H1 (cell line): ENCODE results near the gene GAB3. TPM values are rescaled to one million over a fixed set of nuclear protein-coding genes. Genes with fewer than 3 reads are reported as not detected.

Source experiments
- CTCF ChIA-PET: fragments of 300-600 bp; sonication (Branson Sonifier 250); formaldehyde crosslinking; loops from one replicate; lab custom pipeline; 2021; ENCODE audit not compliant: partially characterized antibody; lab: Charles Lee
- POLR2A ChIA-PET: fragments of 300-600 bp; sonication (Branson Sonifier 250); formaldehyde crosslinking; loops from one replicate; lab custom pipeline; 2021; ENCODE audit warnings: inconsistent platforms; ENCODE audit not compliant: partially characterized antibody; lab: Charles Lee
- DNase-seq, 2 experiments: peaks; one replicate each; pipeline versions ENCODE4 v3.0.0 to v3.0.0-alpha.2; 2010 to 2022; ENCODE audit warnings: low spot score in 2 of 2, low read depth in 1 of 2, mixed read lengths in 1 of 2
- FAIRE-seq: peaks from 2 replicates; lab custom pipeline; 2011; peaks lifted over from hg19 to GRCh38; lab: Jason Lieb, UNC
- H2AFZ ChIP-seq: 2 replicates; pipeline ENCODE4 v1.8.1; 2012; ENCODE audit warnings: low read length, inconsistent platforms
- H2AK5ac ChIP-seq: 2 replicates; pipeline ENCODE4 v1.6.1; 2013; ENCODE audit warnings: low read depth, low read length
- H2BK120ac ChIP-seq: replicated peaks from 2 replicates; pipeline ENCODE3; 2013; ENCODE audit warnings: low read depth, low read length, inconsistent platforms
- H2BK12ac ChIP-seq: 2 replicates; pipeline ENCODE4 v1.6.1; 2013; ENCODE audit warnings: low read depth, low read length
- H2BK15ac ChIP-seq: 2 replicates; pipeline ENCODE4 v1.6.1; 2013; ENCODE audit warnings: low read length
- H2BK20ac ChIP-seq: 2 replicates; pipeline ENCODE4 v1.6.1; 2013; ENCODE audit warnings: low read length
- H2BK5ac ChIP-seq: 2 replicates; pipeline ENCODE4 v1.6.1; 2013; ENCODE audit warnings: low read depth, low read length
- H3K14ac ChIP-seq: 2 replicates; pipeline ENCODE4 v1.6.1; 2013; ENCODE audit warnings: inconsistent platforms; ENCODE audit not compliant: insufficient read length
- H3K18ac ChIP-seq: 2 replicates; pipeline ENCODE4 v1.6.1; 2013; ENCODE audit warnings: low read length; ENCODE audit errors: extremely low read depth
- H3K23ac ChIP-seq: 2 replicates; pipeline ENCODE4 v1.6.1; 2013; ENCODE audit warnings: inconsistent platforms; ENCODE audit not compliant: insufficient read length
- H3K23me2 ChIP-seq: 2 replicates; pipeline ENCODE4 v1.6.1; 2013; ENCODE audit warnings: low read depth, low read length
- H3K27ac ChIP-seq: 2 replicates; pipeline ENCODE4 v1.6.1; 2011; ENCODE audit warnings: low read depth, low read length, inconsistent platforms
- H3K27me3 ChIP-seq, 4 experiments: replicated peaks in 1 of 4; 1 replicate in 1 of 4; 2 replicates in 3 of 4; pipeline versions ENCODE4 v1.6.1 to v1.8.1; 2011 to 2013; ENCODE audit warnings: low read length in 3 of 4, mild to moderate bottlenecking in 3 of 4, inconsistent platforms in 2 of 4, mixed read lengths in 2 of 4, moderate library complexity in 1 of 4; ENCODE audit not compliant: control insufficient read depth in 3 of 4, insufficient read depth in 3 of 4; ENCODE audit errors: extremely low read depth in 1 of 4
- H3K36me3 ChIP-seq, 4 experiments: 2 replicates each; pipeline versions ENCODE4 v1.6.1 to v1.8.1; 2011 to 2013; ENCODE audit warnings: mild to moderate bottlenecking in 4 of 4, low read length in 3 of 4, moderate library complexity in 2 of 4, control low read depth in 1 of 4, inconsistent platforms in 1 of 4; ENCODE audit not compliant: insufficient read depth in 4 of 4, control insufficient read depth in 2 of 4
- H3K4ac ChIP-seq: replicated peaks from 2 replicates; pipeline ENCODE3; 2013; ENCODE audit warnings: low read length, low read depth, mixed read lengths, inconsistent platforms; ENCODE audit not compliant: insufficient read length
- H3K4me1 ChIP-seq, 4 experiments: replicated peaks in 1 of 4; 1 replicate in 1 of 4; 2 replicates in 3 of 4; pipeline versions ENCODE4 v1.6.1 to v1.8.1; 2011 to 2013; ENCODE audit warnings: low read length in 3 of 4, inconsistent platforms in 2 of 4, mixed read lengths in 1 of 4; ENCODE audit not compliant: insufficient read depth in 4 of 4, control insufficient read depth in 3 of 4
- H3K4me2 ChIP-seq, 2 experiments: 2 replicates each; pipeline versions ENCODE4 v1.6.1 to v1.8.1; 2011 to 2013; ENCODE audit warnings: low read depth in 2 of 2, low read length in 2 of 2, control low read depth in 1 of 2, inconsistent platforms in 1 of 2, mild to moderate bottlenecking in 1 of 2; ENCODE audit not compliant: insufficient read depth in 1 of 2
- H3K4me3 ChIP-seq, 4 experiments: fragments of 200-600, 300-600 bp in 1 of 4; sonication (generic), shearing (Covaris generic), sonication (Bioruptor Twin) in 1 of 4; 2 replicates each; pipeline versions ENCODE4 v1.5.1 to v1.8.1; 2011 to 2016; ENCODE audit warnings: low read length in 4 of 4, low read depth in 3 of 4, control low read depth in 2 of 4, inconsistent platforms in 2 of 4, mild to moderate bottlenecking in 2 of 4, mixed read lengths in 1 of 4, moderate library complexity in 1 of 4; ENCODE audit not compliant: insufficient read depth in 2 of 4; ENCODE audit errors: extremely low read depth in 1 of 4
- H3K56ac ChIP-seq: replicated peaks from 2 replicates; pipeline ENCODE3; 2013; ENCODE audit warnings: low read depth, mild to moderate bottlenecking, mixed read lengths, low read length, inconsistent platforms; ENCODE audit not compliant: insufficient read length
- H3K79me1 ChIP-seq: 2 replicates; pipeline ENCODE4 v1.6.1; 2013; ENCODE audit warnings: low read depth, low read length, control low read depth
- H3K79me2 ChIP-seq, 2 experiments: 2 replicates each; pipeline versions ENCODE4 v1.6.1 to v1.8.1; 2012 to 2013; ENCODE audit warnings: low read length in 2 of 2, mild to moderate bottlenecking in 2 of 2, inconsistent platforms in 1 of 2; ENCODE audit not compliant: insufficient read depth in 2 of 2, control insufficient read depth in 1 of 2
- H3K9ac ChIP-seq, 4 experiments: replicated peaks in 1 of 4; 1 replicate in 1 of 4; 2 replicates in 3 of 4; pipeline versions ENCODE4 v1.6.1 to v1.8.1; 2011 to 2013; ENCODE audit warnings: low read depth in 3 of 4, low read length in 3 of 4, control low read depth in 2 of 4, mild to moderate bottlenecking in 2 of 4, moderate library complexity in 2 of 4, inconsistent platforms in 1 of 4; ENCODE audit errors: extremely low read depth in 1 of 4
- H3K9me3 ChIP-seq, 2 experiments: 2 replicates each; pipeline versions ENCODE4 v1.6.1 to v1.8.1; 2012 to 2013; ENCODE audit warnings: mild to moderate bottlenecking in 2 of 2, moderate library complexity in 2 of 2, control low read depth in 1 of 2, inconsistent platforms in 1 of 2, low read depth in 1 of 2, low read length in 1 of 2, mixed read lengths in 1 of 2; ENCODE audit not compliant: insufficient read depth in 2 of 2
- H4K20me1 ChIP-seq, 2 experiments: replicated peaks in 1 of 2; 2 replicates each; pipeline versions ENCODE3 to v1.8.1; 2011 to 2013; ENCODE audit warnings: inconsistent platforms in 2 of 2, low read length in 2 of 2, mild to moderate bottlenecking in 1 of 2; ENCODE audit not compliant: insufficient read depth in 2 of 2, control insufficient read depth in 1 of 2
- H4K5ac ChIP-seq: 2 replicates; pipeline ENCODE4 v1.6.1; 2013; ENCODE audit warnings: low read length, low read depth, mixed read lengths, inconsistent platforms; ENCODE audit not compliant: insufficient read length
- H4K8ac ChIP-seq: 2 replicates; pipeline ENCODE4 v1.8.0; 2013; ENCODE audit warnings: mild to moderate bottlenecking, moderate library complexity, low read length, inconsistent platforms; ENCODE audit not compliant: insufficient read depth; ENCODE audit errors: extremely low read depth
- H4K91ac ChIP-seq: replicated peaks from 2 replicates; pipeline ENCODE3; 2013; ENCODE audit warnings: low read length, mixed read lengths, inconsistent platforms; ENCODE audit not compliant: insufficient read length
- EP300 ChIP-seq, 2 experiments: IDR thresholded peaks; 1 replicate in 1 of 2; 2 replicates in 1 of 2; pipeline ENCODE4 v1.6.1; 2011 to 2012; ENCODE audit warnings: low read depth in 2 of 2, low read length in 2 of 2, mild to moderate bottlenecking in 2 of 2, borderline replicate concordance in 1 of 2, inconsistent platforms in 1 of 2, moderate library complexity in 1 of 2
- KDM1A ChIP-seq: fragments of 200-600, 300-600 bp; sonication (generic); IDR thresholded peaks from 2 replicates; pipeline ENCODE4 v1.7.1; 2016; ENCODE audit warnings: mild to moderate bottlenecking, low read length, borderline replicate concordance
- MAFK ChIP-seq: IDR thresholded peaks from 2 replicates; pipeline ENCODE4 v1.6.1; 2012; ENCODE audit warnings: low read depth, mild to moderate bottlenecking, improper control_type of control experiment, low read length
- POLR2A ChIP-seq, 2 experiments: IDR thresholded peaks; 1 replicate in 1 of 2; 2 replicates in 1 of 2; pipeline ENCODE4 v1.6.1; 2011; ENCODE audit warnings: low read depth in 2 of 2, low read length in 2 of 2, mild to moderate bottlenecking in 2 of 2; ENCODE audit errors: control extremely low read depth in 1 of 2
- RBBP5 ChIP-seq: IDR thresholded peaks from 2 replicates; pipeline ENCODE4 v1.7.1; 2012; ENCODE audit warnings: low read depth, mild to moderate bottlenecking, inconsistent platforms, low read length, moderate library complexity, borderline replicate concordance
- RFX5 ChIP-seq: IDR thresholded peaks from 2 replicates; pipeline ENCODE4 v1.6.1; 2011; ENCODE audit warnings: low read depth, low read length, improper control_type of control experiment, borderline replicate concordance
- RNF2 ChIP-seq: fragments of 200-900, 300-1000 bp; sonication (generic); IDR thresholded peaks from 2 replicates; pipeline ENCODE4 v1.7.1; 2016; ENCODE audit warnings: borderline replicate concordance, low read depth, mild to moderate bottlenecking, antibody characterized with exemption, low read length; ENCODE audit not compliant: poor library complexity, severe bottlenecking; ENCODE audit errors: missing control alignments
- SIN3A ChIP-seq, 2 experiments: IDR thresholded peaks in 1 of 2; conservative IDR thresholded peaks in 1 of 2; 2 replicates each; pipeline ENCODE4 v1.6.1; 2011 to 2012; ENCODE audit warnings: low read length in 2 of 2, improper control_type of control experiment in 1 of 2, low read depth in 1 of 2, mild to moderate bottlenecking in 1 of 2
- SIX5 ChIP-seq: IDR thresholded peaks from 2 replicates; pipeline ENCODE4 v1.6.1; 2011; ENCODE audit warnings: mild to moderate bottlenecking, low read depth, low read length
- SP4 ChIP-seq: IDR thresholded peaks from 2 replicates; pipeline ENCODE4 v1.6.1; 2012; ENCODE audit warnings: low read length, inconsistent platforms
- TCF12 ChIP-seq: IDR thresholded peaks from 2 replicates; pipeline ENCODE4 v1.6.1; 2011; ENCODE audit warnings: low read depth, mild to moderate bottlenecking, low read length
- WGBS, 2 experiments: shearing (Covaris generic) in 1 of 2; methylation state at CpG; one replicate each; pipeline versions ENCODE4 v1.1.6 to v1.1.7; 2013 to 2015; ENCODE audit warnings: low lambda C conversion rate in 2 of 2, mixed read lengths in 2 of 2, inconsistent platforms in 1 of 2, low coverage in 1 of 2, missing lambda C conversion rate in 1 of 2; ENCODE audit not compliant: insufficient replicate concordance in 2 of 2, insufficient coverage in 1 of 2, insufficient read length in 1 of 2; ENCODE audit errors: extremely low coverage in 1 of 2, missing lambda C conversion rate in 1 of 2; 5-methylcytosine and 5-hydroxymethylcytosine counted together
- polyA plus RNA-seq, 7 experiments: library from polyadenylated mRNA; depleted of rRNA in 3 of 7; stranded (reverse) in 5 of 7; unstranded in 2 of 7; fragments of >200 nt in 5 of 7; fragments of 200-250 nt in 2 of 7; gene quantifications; 1 replicate in 5 of 7; 2 replicates in 1 of 7; 4 replicates in 1 of 7; pipeline versions ENCODE4 v1.2.1 to v1.2.3, GENCODE V29; 2011 to 2013; ENCODE audit warnings: missing spikeins in 2 of 7, mixed read lengths in 2 of 7
- total RNA-seq: library from RNA; stranded (reverse); fragmentation: NEBNext Ultra II Directional; extraction: Animal tissue kit (Norgen Biotek cat#: 25700); gene quantifications from 2 replicates; pipeline ENCODE4 v1.2.1, GENCODE V29; 2021
- TF ChIP-seq, protein P1 (sequence below): IDR thresholded peaks from 2 replicates; pipeline ENCODE4 v1.6.1; 2012; ENCODE audit warnings: inconsistent platforms

Gene GAB3
- total and polyA plus RNA-seq, 2 of the 8 experiments (the other 6 are each of a cell fraction or from before 2014, with no cell fraction given) = 0.48 to 1.2 TPM

DNA sequence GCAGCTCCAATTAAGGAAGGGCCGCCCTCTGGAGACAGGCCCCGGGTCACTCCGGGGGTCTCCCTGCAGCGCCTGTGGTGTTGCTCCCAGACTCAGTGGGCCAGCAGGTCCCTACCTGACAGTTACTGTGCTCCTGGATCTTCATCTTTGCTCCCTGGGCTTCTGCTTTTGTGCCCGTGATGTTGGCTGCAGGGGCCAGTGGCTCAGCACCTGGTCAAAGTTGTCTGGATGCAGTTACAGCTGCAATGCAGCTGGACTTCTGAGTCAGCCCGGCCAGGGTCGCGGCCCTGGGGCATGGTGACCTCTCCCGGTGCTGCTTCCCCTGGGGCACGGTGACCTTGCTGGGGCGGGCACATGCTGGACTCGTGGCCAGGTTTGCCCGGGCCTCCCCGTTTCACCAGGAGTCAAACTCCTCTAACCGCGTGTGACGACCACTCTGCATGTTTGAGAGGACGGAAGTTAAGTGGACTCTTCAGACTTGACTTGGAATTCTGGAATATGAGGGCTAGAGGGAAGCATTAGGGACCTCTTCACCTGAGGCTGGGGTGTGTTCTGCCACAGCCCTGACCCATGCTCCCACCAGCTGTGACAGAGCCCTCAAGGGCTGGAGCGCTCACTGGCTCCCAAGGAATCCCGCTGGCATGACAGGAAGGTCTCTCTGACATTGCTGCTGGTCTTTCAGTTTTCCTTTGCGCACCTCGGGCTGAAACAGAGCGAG, 101.2 kb downstream of the GAB3 start:
- Histone ChIP-seq H4K5ac (no peak overlapping the region), H3K14ac (no peak overlapping the region), H3K36me3 (no peaks in the 10 kb centered on the region), H3K18ac (no peak overlapping the region), H2BK15ac (no peak overlapping the region), H3K9ac (no peak overlapping the region), H3K79me1 (no peaks in the 10 kb centered on the region), H4K20me1 (no peaks in the 10 kb centered on the region), H3K9me3 (no peaks in the 10 kb centered on the region), H3K4me3 (no peak overlapping the region), H2BK20ac (no peak overlapping the region), H4K8ac (no peak overlapping the region), H2BK120ac (no peak overlapping the region), H2BK5ac (no peak overlapping the region), H3K56ac (no peak overlapping the region), H3K27ac (no peak overlapping the region), H3K4me2 (no peak overlapping the region), H3K4ac (no peak overlapping the region), H3K23me2 (no peaks in the 10 kb centered on the region), H3K27me3 (no peaks in the 10 kb centered on the region), H2BK12ac (no peak overlapping the region), H3K4me1 (peaks cover 0 to 4% (median 0%) of the 10 kb centered on the region in 4 experiments; a peak in 1 of 7 replicates), H2AK5ac (no peak overlapping the region), H3K23ac (no peak overlapping the region), H4K91ac (no peak overlapping the region), H3K79me2 (no peaks in the 10 kb centered on the region), H2AFZ (no peak overlapping the region)
- CTCF ChIA-PET = no interaction called here
- TF ChIP-seq EP300 (IDR thresholded peaks at IDR 0.05; ENCODE audit: borderline replicate concordance in 1 of 2, low read depth in 2 of 2, low read length in 2 of 2) = no peak
- no peak for TF ChIP-seq RBBP5
- no peak for TF ChIP-seq POLR2A (IDR thresholded peaks at IDR 0.05; ENCODE audit: control extremely low read depth in 1 of 2, low read depth in 2 of 2, low read length in 2 of 2)
- TF ChIP-seq RFX5 = no peak
- TF ChIP-seq SIX5 = no peak
- TF ChIP-seq, protein P1, sequence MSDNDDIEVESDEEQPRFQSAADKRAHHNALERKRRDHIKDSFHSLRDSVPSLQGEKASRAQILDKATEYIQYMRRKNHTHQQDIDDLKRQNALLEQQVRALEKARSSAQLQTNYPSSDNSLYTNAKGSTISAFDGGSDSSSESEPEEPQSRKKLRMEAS = no peak
- TF ChIP-seq TCF12 = no peak
- TF ChIP-seq MAFK = no peak
- TF ChIP-seq SIN3A (conservative IDR thresholded peaks at IDR 0.05 in 1 of 2, IDR thresholded peaks at IDR 0.05 in 1 of 2; ENCODE audit: low read depth in 1 of 2, low read length in 2 of 2) = no peak
- TF ChIP-seq SP4 = no peak
- no peak for TF ChIP-seq RNF2
- no peak for TF ChIP-seq KDM1A
- POLR2A ChIA-PET = no interaction called here
- WGBS, 2 experiments = 91% methylated on average over 14 of the region's 23 CpGs; no CpG with 5 or more reads in 1 of the 2 experiments
- FAIRE-seq = no peak
- DNase-seq = no peak
